NCI-H187 treated with DMSO at 0.1 percent for 48 hours (cell line): ENCODE data around the gene ARAP1.

ENCODE experiments used
- DNase-seq: peaks from one replicate; lab custom pipeline; 2025; lab: John Stamatoyannopoulos, UW

ARAP1 gene

GRCh38 chr11:72682238-72682857, 69.9 kb downstream of the ARAP1 start:
- no peak for DNase-seq

DNA sequence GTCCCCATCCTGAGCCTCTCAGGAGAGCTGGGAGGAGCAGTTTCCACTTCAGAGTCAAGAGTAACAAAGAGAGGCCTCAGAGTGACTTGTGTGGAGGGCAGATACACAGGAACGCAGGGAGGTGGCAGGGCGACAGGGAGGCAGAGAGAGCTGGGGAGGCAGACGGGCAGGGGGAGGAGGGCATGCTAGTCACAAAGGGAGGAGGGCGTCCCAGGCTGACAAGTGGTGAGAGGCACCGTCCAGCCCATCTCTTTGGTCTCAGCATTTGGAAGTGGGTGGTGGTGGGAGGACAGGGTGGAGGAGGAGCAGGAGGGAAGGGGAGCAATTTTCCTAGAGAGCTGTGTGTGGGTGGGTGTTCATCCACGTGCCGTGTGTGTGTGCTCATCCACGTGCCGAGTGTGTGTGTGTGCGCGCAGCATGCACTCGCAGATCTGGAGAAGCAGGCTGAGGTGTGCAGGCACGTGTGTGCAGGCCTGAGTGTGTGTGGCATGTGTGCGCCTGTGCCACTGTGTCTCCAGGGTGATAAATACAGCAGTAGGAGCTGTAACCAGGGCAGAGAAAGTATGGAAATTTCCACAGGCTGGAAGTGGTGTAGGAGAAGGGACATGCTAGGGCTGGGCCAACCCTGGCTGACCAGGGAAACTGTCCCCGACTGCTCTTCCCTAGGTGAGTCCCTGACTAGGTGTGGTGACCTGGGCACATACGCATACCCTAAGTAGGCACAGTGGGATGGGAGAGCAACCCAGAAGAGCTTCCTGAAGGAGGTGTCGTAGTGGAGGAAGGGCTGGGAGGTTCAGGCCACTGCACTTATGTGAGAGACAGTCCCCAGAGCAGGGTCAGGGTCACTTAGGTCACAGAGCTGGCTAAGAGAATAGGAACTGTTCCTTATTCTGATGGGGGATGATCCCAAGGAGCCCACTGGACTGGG, 70.7 kb downstream of the ARAP1 start:
- DNase-seq, result no peak

DNA sequence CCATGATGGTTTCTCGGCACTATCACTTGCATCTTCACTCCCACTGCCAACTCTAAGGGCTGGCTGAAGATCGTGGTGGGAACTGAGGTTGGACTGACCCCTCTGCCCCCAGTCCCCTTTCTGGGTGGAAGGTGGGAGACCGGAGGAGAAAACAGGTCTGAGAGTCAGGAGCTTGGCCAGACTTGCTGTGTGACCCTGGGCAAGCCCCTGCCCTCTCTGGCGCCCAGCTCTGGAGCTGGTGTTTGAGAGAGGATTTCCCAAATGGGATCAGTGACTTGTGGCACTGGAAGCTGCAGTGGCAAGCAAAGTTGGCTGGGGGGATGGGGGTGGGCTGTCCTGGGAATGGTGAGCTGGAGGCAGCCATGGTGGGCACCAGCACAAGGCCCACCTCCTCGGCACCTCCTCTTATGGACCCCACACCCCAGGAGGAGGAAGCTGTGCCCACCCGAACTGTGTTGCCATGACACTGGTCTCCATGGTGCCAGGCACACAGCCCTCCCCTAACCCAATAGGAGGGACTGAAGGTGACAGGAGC, 71.5 kb downstream of the ARAP1 start:
- DNase-seq, result no peak

GRCh38 chr11:72679869-72680268, 72.3 kb downstream of the ARAP1 start:
- DNase-seq, result no peak

GRCh38 chr11:72678524-72678923, 73.7 kb downstream of the ARAP1 start:
- no peak for DNase-seq

DNA sequence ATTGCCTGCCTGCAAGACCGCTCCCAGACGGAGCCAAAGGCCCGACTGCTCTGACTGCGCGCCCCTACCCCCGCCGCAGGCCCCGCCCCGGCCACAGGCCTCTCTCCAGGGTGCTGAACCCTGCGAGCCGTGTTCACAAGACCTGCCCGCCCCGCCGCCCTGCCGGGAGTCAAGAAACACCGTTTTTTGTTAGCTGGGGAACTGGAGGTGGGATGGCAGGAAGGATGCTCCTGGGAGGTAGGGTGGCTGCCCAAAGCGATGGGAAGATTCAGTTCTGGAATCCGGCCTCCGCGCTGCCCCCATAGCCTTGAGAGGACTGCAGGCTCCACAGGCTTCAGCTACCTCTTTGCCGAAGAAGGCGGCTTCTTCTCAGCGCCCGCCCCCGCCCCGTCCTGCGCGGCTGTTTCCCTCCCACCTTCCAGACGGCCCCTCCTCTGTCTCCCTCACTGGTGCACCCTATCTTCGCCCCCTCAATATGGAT, 75.3 kb downstream of the ARAP1 start:
- no peak for DNase-seq

GRCh38 chr11:72675221-72675620, 77.0 kb downstream of the ARAP1 start:
- no peak for DNase-seq

GRCh38 chr11:72673943-72674828, 78.0 kb downstream of the ARAP1 start, which contains the start of gene PDE2A:
TSS of gene PDE2A (minus strand) at chr11:72674422. CDS start at chr11:72674207, 215 bp downstream.
- DNase-seq, result peak; percentile 41

- no peak for DNase-seq
Measured at GRCh38 chr11:72673284-72673942, 78.8 kb downstream of the ARAP1 start.

DNA sequence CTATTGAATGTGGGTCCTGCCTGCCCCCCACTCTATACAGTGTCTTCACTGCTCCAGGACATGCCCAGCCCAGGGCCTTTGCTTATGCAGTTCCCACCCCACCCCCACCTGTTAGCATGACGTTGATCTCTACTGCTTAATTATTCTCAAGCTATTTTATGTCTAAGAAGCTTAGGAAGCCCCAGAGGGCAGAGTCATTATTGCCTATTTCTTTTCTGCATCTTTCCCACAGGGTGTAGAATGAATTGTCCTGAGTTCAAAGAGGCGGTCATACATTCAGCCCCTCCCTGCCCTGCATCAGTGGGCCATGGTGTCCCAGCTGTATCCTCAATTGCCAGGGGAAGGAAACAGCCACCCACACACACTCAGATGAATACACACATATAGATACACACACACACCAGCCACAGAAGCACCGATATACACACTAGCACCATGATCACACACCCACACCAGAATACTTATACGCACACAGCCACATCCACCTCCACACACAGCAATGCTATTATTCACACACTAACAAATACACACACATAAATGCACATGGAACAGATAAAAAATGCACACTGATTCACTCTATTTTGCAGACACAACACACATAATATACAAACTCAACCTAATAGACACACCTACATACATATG, 79.5 kb downstream of the ARAP1 start:
- no peak for DNase-seq

DNA sequence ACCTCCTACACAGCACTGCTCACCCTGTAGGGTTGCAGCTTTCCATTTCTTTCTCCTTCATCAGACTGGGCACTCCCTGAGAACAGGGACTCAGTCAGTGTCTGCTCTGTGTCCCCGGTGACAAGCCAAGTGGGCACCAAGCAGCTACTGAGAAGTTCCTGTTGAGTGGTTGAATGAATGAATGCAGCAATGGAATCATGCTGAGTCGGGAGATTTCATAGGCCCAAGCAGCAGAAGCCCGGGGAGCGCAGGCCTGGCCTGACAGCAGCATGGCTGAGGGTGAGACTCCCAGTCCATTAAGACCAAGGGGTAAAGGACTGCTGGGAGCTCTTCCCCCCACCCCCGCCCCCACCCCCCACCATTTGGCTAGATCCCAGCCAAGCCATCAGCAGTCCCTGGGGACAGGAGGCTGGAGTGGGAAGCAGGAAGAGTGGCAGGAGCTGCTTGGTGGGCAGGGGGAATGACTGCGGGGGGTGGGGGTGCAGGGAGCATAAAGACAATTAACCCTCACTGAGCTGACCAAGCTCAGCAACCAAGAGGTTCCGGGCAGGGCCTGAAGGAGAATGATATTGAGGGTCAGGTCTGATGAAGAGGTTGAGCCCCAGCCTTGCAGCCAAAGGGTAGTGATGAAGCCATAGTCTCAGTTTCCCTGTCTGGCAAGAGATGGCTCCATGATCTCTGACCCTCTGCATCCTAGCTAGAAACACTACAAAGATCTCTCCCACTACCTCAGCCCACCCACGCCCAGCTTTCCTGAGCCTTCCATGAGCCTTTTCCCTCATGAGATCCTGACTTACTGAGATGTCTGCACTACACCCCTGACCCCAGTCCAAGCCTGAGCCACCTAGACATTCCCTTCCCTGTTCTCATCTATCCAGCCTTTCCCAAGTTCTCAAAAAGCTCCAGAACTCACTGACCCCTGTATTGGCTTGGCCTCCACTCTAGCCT, 80.8 kb downstream of the ARAP1 start:
- no peak for DNase-seq

DNA sequence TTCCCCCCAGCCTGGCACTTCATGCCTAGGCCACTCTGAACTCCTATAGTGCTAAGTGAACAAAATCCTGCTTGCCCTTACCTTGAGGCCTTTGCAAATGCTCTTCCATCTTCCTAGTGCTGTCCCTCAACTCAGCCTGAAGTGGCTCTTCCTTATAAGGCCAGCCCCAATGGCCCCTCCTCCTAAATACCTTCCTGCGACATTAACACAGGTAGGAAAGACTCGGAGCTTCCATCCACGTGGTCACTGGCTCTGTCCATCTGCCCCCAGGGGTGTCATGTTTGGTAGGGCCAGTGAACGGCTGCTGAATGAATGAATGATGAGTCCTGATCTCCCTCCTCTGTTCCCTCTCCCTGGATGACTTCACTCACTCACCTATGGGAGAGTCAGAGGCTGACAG, 82.2 kb downstream of the ARAP1 start:
- no peak for DNase-seq

GRCh38 chr11:72669527-72669926, 82.7 kb downstream of the ARAP1 start:
- DNase-seq, result no peak

GRCh38 chr11:72668629-72669347, 83.4 kb downstream of the ARAP1 start:
- no peak for DNase-seq

GRCh38 chr11:72665911-72666472, 86.2 kb downstream of the ARAP1 start:
- no peak for DNase-seq

DNA sequence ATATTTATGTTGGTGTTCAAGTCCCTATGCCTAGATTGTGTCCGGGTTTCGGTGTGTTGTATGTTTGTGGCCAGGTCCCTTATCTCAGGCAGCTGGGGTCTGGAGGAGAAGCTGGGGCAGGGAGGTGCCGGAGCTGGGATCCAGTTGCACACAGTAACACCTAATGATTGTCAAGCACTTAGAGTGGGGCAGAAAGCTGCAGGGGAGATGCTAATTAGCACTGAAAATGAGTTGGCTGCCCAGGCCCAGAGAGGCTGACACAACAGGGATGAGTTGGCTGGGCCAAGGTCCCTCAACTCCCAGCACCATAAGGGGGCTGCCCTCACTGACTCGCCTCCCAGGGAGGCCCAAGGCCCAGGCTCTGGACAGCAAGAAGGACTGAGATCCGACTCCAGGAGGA, 90.2 kb downstream of the ARAP1 start:
- no peak for DNase-seq

- no peak for DNase-seq
Measured at GRCh38 chr11:72661486-72661885, 90.7 kb downstream of the ARAP1 start.

DNA sequence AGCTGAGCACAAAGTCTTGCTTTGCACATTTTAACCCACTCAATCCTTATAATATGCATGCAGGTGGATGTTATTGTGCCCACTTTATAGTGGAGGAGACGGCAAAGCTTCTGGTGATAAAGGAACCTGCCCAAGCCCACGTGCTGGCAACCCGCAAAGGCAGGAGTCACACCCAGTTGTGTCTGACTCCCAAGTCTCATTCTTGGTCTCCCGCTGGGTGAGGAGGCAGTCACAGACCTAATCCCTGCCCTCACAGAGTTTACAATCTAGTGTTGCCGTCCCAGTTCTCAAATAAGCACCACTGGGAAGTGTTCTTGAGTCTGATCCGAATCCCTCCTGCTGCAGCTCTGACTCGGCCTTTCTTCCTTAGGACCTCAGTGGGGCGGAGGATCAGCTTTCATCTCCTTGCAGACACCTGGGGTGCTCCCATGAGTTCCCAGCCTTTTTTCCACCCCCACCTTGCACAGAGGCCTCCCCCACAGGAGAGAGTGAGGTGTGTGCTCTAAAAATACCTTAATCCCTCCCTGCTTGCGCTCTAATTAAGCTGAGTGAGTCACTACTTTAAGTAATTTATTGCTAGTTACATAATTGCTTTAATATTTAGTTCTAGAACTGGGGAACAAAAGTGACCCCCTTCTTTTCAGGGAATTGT, 93.1 kb downstream of the ARAP1 start:
- DNase-seq, result no peak
